IMR-90 (cell line): ENCODE results near the gene QSOX2.

ENCODE experiments used
- CTCF ChIP-seq: conservative IDR thresholded peaks from 2 replicates; pipeline ENCODE4 v1.5.1; 2012; ENCODE audit warnings: mild to moderate bottlenecking, low read depth, low read length, improper control_type of control experiment
- FOS ChIP-seq: fragments of 150-350 bp; IDR thresholded peaks from 2 replicates; pipeline ENCODE4 v1.6.1; 2016; ENCODE audit warnings: low read depth, low read length
- POLR2A ChIP-seq: IDR thresholded peaks from 2 replicates; pipeline ENCODE4 v1.6.1; 2012; ENCODE audit warnings: mild to moderate bottlenecking, low read depth, low read length
- RAD21 ChIP-seq: IDR thresholded peaks from 2 replicates; pipeline ENCODE4 v1.6.1; 2012; ENCODE audit warnings: low read length, improper control_type of control experiment
- RCOR1 ChIP-seq: IDR thresholded peaks from 2 replicates; pipeline ENCODE4 v1.6.1; 2012; ENCODE audit warnings: mild to moderate bottlenecking, low read length, improper control_type of control experiment; ENCODE audit not compliant: insufficient replicate concordance

- TF ChIP-seq CTCF (no peak), RCOR1 (no peak), RAD21 (no peak), POLR2A (no peak), FOS (no peak)
Observed at GRCh38 chr9:136207616-136208015, 38.0 kb downstream of the QSOX2 start.
